Measurements from ENCODE around the gene DAD1. TPM values are rescaled to one million over a fixed set of nuclear protein-coding genes. Genes with fewer than 3 reads are reported as not detected.
A peak's percentile ranks its signal among the peaks of the same experiment; 100 is the strongest.

DAD1 gene
- total RNA-seq, 1 experiment from 2014 or later, result 258 TPM

GRCh38 chr14:22551605-22551997, 37.4 kb downstream of the DAD1 start:
- Histone ChIP-seq H3K4me1 (ENCODE audit: insufficient read depth, low read length) (peaks cover 59% of the 10 kb centered on the region), H2AFZ (ENCODE audit: low read length) (no peak overlapping the region), H3K9ac (ENCODE audit: low read length) (no peak overlapping the region), H3K27ac (ENCODE audit: low read length) (peak overlapping the region; percentile 4; the same call in 1 of the 2 replicates), H3K9me2 (replicated peaks; ENCODE audit: low read length) (no peaks in the 10 kb centered on the region), H4K20me1 (ENCODE audit: low read length) (no peaks in the 10 kb centered on the region), H3K79me2 (ENCODE audit: low read length) (no peaks in the 10 kb centered on the region), H3K4me3 (ENCODE audit: low read length) (no peak overlapping the region), H3K27me3 (ENCODE audit: low read length) (no peaks in the 10 kb centered on the region), H3K36me3 (ENCODE audit: low read depth, low read length) (no peaks in the 10 kb centered on the region), H3K9me3 (ENCODE audit: low read length) (no peaks in the 10 kb centered on the region), H3K4me2 (ENCODE audit: low read length) (peak overlapping the region; percentile 7), H3F3A (ENCODE audit: low read length, unreplicated experiment) (no peaks in the 10 kb centered on the region)
- DNase-seq (peak; percentile 43), ATAC-seq (0 out of 2 replicates have a peak, but pooled peaks have one; percentile 9)
- BruUV-seq (replicated peaks), result no TSS peak
- ChIA-PET CTCF (interaction anchor here (0.6 to 0.8 kb wide), 2 partner anchors 232 to 330 kb away, joined by 3 read pairs; no protein-coding TSS in a partner anchor), POLR2A (ENCODE audit: unreplicated experiment) (no interaction called here)
- intact Hi-C loops (cut with micrococcal nuclease), result loop anchor here (10.0 kb wide), 2 partner anchors 77 to 237 kb away; no protein-coding TSS in a partner anchor
- TF ChIP-seq EZH2phosphoT487 (IDR thresholded peaks at IDR 0.05; ENCODE audit: borderline replicate concordance, low read length) (no peak), CTCF (conservative IDR thresholded peaks at IDR 0.05; ENCODE audit: low read depth, low read length) (no peak), EZH2 (IDR thresholded peaks at IDR 0.05; ENCODE audit: low read length, unreplicated experiment) (no peak)

- TF ChIP-seq CTCF (conservative IDR thresholded peaks at IDR 0.05; ENCODE audit: low read depth, low read length) (no peak), EZH2phosphoT487 (IDR thresholded peaks at IDR 0.05; ENCODE audit: borderline replicate concordance, low read length) (no peak), EZH2 (IDR thresholded peaks at IDR 0.05; ENCODE audit: low read length, unreplicated experiment) (no peak)
- ChIA-PET POLR2A (ENCODE audit: unreplicated experiment) (interaction anchor here (0.5 to 0.6 kb wide), 3 partner anchors 150 to 365 kb away, joined by 3 to 21 read pairs (median 3); no protein-coding TSS in a partner anchor), CTCF (no interaction called here)
- H3K27me3 ChIP-seq (ENCODE audit: low read length), result no peaks in the 10 kb centered on the region
- peak overlapping the region; percentile 54 for H3K27ac ChIP-seq (ENCODE audit: low read length)
- no peaks in the 10 kb centered on the region for H3F3A ChIP-seq (ENCODE audit: low read length, unreplicated experiment)
- H3K4me3 ChIP-seq (ENCODE audit: low read length), result no peak overlapping the region
- no TSS peak for BruUV-seq (replicated peaks)
- H3K4me1 ChIP-seq (ENCODE audit: insufficient read depth, low read length), result peaks cover 55% of the 10 kb centered on the region
- no peaks in the 10 kb centered on the region for H4K20me1 ChIP-seq (ENCODE audit: low read length)
- H3K9me3 ChIP-seq (ENCODE audit: low read length), result no peaks in the 10 kb centered on the region
- DNase-seq, result peak; percentile 78
- no peaks in the 10 kb centered on the region for H3K79me2 ChIP-seq (ENCODE audit: low read length)
- H3K36me3 ChIP-seq (ENCODE audit: low read depth, low read length), result no peaks in the 10 kb centered on the region
- H3K4me2 ChIP-seq (ENCODE audit: low read length), result peak overlapping the region; percentile 4
- peak; percentile 53 for ATAC-seq
- H3K9ac ChIP-seq (ENCODE audit: low read length), result no peak overlapping the region
- no peaks in the 10 kb centered on the region for H3K9me2 ChIP-seq (replicated peaks; ENCODE audit: low read length)
- no peak overlapping the region for H2AFZ ChIP-seq (ENCODE audit: low read length)
- intact Hi-C loops (cut with micrococcal nuclease), result loop anchor here (10.0 kb wide), 2 partner anchors 75 to 235 kb away; no protein-coding TSS in a partner anchor
Observed at GRCh38 chr14:22549981-22550673, 38.9 kb downstream of the DAD1 start.
